ENCODE data around the gene FDX2. TPM values are rescaled to one million over a fixed set of nuclear protein-coding genes. Genes with fewer than 3 reads are reported as not detected.

FDX2 gene
- total and polyA plus RNA-seq, 2 donors (not counting 1 experiment from before 2014, with no cell fraction given): 14.0 to 21.0 TPM

DNA sequence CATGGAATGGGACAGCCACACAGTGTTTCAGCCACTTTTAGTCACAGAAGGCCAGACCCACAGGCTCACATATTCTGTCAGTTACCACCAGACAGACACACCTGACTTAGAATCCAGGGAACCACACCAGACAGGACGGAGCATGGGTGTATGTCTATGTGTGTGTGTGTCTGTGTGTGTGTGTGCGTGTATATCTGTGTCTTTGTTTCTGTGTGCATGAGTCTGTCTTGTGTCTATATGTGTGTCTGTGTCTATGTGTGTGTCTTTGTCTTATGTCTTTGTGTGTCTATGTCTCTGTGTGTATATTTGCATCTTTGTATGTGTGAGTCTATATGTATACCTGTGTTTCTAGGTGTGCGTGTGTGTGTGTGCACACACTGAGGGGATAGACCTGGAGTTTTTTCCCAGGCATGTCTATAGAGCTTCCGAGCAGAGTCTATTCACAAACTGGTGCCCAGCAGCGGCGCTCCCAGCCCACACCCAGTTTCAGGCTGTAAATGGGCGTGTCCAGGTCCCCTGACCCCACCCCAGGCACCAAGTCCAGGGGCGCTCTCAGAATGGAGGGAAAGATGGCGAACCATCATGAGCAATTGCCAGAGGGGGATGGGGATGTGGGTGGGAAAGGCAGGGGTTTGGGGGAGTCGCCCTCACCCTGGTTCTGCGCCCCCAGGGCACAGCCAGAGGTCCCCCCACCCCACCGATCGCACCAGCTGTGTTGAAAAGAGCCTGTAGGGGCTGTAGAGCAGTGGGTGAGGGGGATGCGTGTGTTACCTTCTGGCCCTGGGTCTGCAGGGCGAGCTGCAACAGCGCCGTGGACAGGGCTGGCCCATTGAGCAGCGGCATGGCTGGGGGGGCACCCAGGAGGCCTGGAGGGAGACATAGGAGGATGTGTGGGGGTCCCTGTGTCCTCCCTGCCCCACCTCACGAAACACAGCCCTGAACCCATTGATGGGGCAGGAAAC, 6.3 kb upstream of the FDX2 start:
- H3K9me3 ChIP-seq (ENCODE audit: control insufficient read depth, insufficient read depth, low read depth, low read length): no peaks in the 10 kb centered on the region
- H3K36me3 ChIP-seq (ENCODE audit: control insufficient read depth, insufficient read depth, low read length): peaks cover 28% of the 10 kb centered on the region
- no peak for DNase-seq (ENCODE audit: low read depth in 2 of 2)
- TF ChIP-seq, protein P1, sequence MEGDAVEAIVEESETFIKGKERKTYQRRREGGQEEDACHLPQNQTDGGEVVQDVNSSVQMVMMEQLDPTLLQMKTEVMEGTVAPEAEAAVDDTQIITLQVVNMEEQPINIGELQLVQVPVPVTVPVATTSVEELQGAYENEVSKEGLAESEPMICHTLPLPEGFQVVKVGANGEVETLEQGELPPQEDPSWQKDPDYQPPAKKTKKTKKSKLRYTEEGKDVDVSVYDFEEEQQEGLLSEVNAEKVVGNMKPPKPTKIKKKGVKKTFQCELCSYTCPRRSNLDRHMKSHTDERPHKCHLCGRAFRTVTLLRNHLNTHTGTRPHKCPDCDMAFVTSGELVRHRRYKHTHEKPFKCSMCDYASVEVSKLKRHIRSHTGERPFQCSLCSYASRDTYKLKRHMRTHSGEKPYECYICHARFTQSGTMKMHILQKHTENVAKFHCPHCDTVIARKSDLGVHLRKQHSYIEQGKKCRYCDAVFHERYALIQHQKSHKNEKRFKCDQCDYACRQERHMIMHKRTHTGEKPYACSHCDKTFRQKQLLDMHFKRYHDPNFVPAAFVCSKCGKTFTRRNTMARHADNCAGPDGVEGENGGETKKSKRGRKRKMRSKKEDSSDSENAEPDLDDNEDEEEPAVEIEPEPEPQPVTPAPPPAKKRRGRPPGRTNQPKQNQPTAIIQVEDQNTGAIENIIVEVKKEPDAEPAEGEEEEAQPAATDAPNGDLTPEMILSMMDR (conservative IDR thresholded peaks at IDR 0.05 in 1 of 2, IDR thresholded peaks at IDR 0.05 in 1 of 2; ENCODE audit: low read depth in 1 of 2, low read length in 2 of 2): no peak
- no peak for TF ChIP-seq EZH2 (IDR thresholded peaks at IDR 0.05; ENCODE audit: low read length, missing control alignments)
- no peaks in the 10 kb centered on the region for H4K20me1 ChIP-seq (ENCODE audit: control insufficient read depth, extremely low read depth, insufficient read depth, low read length)
- no peaks in the 10 kb centered on the region for H3K79me2 ChIP-seq (ENCODE audit: control insufficient read depth, insufficient read depth, low read length)
- no peak overlapping the region for H3K27ac ChIP-seq (ENCODE audit: insufficient read depth, low read length)
- no peak overlapping the region for H3K4me3 ChIP-seq (replicated peaks in 1 of 4; ENCODE audit: control extremely low read depth in 1 of 4, insufficient read depth in 1 of 4, low read depth in 3 of 4, low read length in 4 of 4)
- no peak overlapping the region for H3K4me2 ChIP-seq (ENCODE audit: extremely low read depth, insufficient read depth, low read length)
- no peak overlapping the region for H2AFZ ChIP-seq (ENCODE audit: low read length)
- H3K27me3 ChIP-seq (ENCODE audit: control insufficient read depth, insufficient read depth, low read length): no peaks in the 10 kb centered on the region
- H3K4me1 ChIP-seq (ENCODE audit: control insufficient read depth, extremely low read depth, insufficient read depth, low read length): no peaks in the 10 kb centered on the region
- no peak overlapping the region for H3K9ac ChIP-seq (ENCODE audit: insufficient read depth, low read length)

DNA sequence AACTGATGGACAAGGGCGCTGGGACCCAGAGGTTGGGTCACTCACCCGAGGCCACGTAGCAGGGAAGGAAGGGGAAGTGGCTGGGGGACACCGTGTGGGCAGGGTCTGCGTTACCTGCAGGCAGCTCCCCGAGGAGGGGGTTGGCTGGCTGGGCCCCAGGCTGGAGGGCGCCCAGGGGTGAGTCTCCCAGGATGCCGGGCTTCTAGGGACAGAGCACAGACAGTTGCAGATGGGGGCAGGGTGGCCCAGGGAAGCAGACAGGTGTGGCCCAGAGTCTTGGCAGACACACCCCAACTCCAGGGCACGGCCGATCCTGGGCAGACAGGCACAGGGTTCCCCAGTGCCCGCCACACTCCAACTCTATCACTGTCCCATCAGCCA, 5.6 kb upstream of the FDX2 start:
- DNase-seq (ENCODE audit: low read depth in 2 of 2): no peak
- H3K36me3 ChIP-seq (ENCODE audit: control insufficient read depth, insufficient read depth, low read length): peaks cover 28% of the 10 kb centered on the region
- H3K27me3 ChIP-seq (ENCODE audit: control insufficient read depth, insufficient read depth, low read length): no peaks in the 10 kb centered on the region

More for the DNA sequence above, 5.6 kb upstream of the FDX2 start:
- no peaks in the 10 kb centered on the region for H3K79me2 ChIP-seq (ENCODE audit: control insufficient read depth, insufficient read depth, low read length)
- no peak for TF ChIP-seq EZH2 (IDR thresholded peaks at IDR 0.05; ENCODE audit: low read length, missing control alignments)
- TF ChIP-seq, protein P1 (conservative IDR thresholded peaks at IDR 0.05 in 1 of 2, IDR thresholded peaks at IDR 0.05 in 1 of 2; ENCODE audit: low read depth in 1 of 2, low read length in 2 of 2): no peak
- no peaks in the 10 kb centered on the region for H4K20me1 ChIP-seq (ENCODE audit: control insufficient read depth, extremely low read depth, insufficient read depth, low read length)
- H3K4me3 ChIP-seq (replicated peaks in 1 of 4; ENCODE audit: control extremely low read depth in 1 of 4, insufficient read depth in 1 of 4, low read depth in 3 of 4, low read length in 4 of 4): no peak overlapping the region
- H3K27ac ChIP-seq (ENCODE audit: insufficient read depth, low read length): no peak overlapping the region
- H3K4me1 ChIP-seq (ENCODE audit: control insufficient read depth, extremely low read depth, insufficient read depth, low read length): no peaks in the 10 kb centered on the region
- H3K9ac ChIP-seq (ENCODE audit: insufficient read depth, low read length): no peak overlapping the region
- H3K4me2 ChIP-seq (ENCODE audit: extremely low read depth, insufficient read depth, low read length): no peak overlapping the region
- H3K9me3 ChIP-seq (ENCODE audit: control insufficient read depth, insufficient read depth, low read depth, low read length): no peaks in the 10 kb centered on the region
- no peak overlapping the region for H2AFZ ChIP-seq (ENCODE audit: low read length)
